HepG2 (cell line): ENCODE data around the gene SLC25A33. TPM values are rescaled to one million over a fixed set of nuclear protein-coding genes. Genes with fewer than 3 reads are reported as not detected.

Experiments used
- ATAC-seq: fragments of 200-7000 bp; cut with Tn5 transposase; 3 replicates; pipeline ENCODE4 v1.9.1; 2020; ENCODE audit warnings: mild to moderate bottlenecking, moderate library complexity
- BruUV-seq: library from RNA; stranded (reverse); fragments of 400-500 nt; replicated peaks from 2 replicates; lab custom pipeline; 2021; lab: Mats Ljungman, UMichigan
- CTCF ChIA-PET: fragments of 300-600 bp; formaldehyde crosslinking; extraction: SDS; loops from one replicate; lab custom pipeline; 2021; ENCODE audit warnings: low total read pairs, inconsistent platforms, low intra/inter-chr PET ratio; lab: Yijun Ruan, JAX
- POLR2A ChIA-PET: fragments of 350-600 bp; sonication (Branson Sonifier 250); formaldehyde crosslinking; loops from one replicate; lab custom pipeline; 2020; ENCODE audit warnings: antibody characterized with exemption, inconsistent platforms; lab: Yijun Ruan, JAX
- DNase-seq: peaks from one replicate; pipeline ENCODE4 v3.0.0-alpha.2; 2015; ENCODE audit warnings: low spot score
- FAIRE-seq: peaks from 3 replicates; lab custom pipeline; 2011; peaks lifted over from hg19 to GRCh38; lab: Jason Lieb, UNC
- H2AFZ ChIP-seq: one replicate; pipeline ENCODE4 v1.6.1; 2011; ENCODE audit warnings: low read length, inconsistent platforms
- H3K27ac ChIP-seq: fragments of 300-600 bp; 3 replicates; pipeline ENCODE4 v1.8.0; 2011; ENCODE audit warnings: mixed run types, mild to moderate bottlenecking, mixed read lengths, low read length, inconsistent platforms; ENCODE audit not compliant: insufficient read depth; ENCODE audit errors: extremely low read length
- H3K27me3 ChIP-seq, 2 experiments: fragments of 200-600 bp in 1 of 2; 2 replicates in 1 of 2; 3 replicates in 1 of 2; pipeline versions ENCODE4 v1.6.0 to v1.8.0; 2011; ENCODE audit warnings: low read length in 2 of 2, mild to moderate bottlenecking in 2 of 2, moderate library complexity in 2 of 2, inconsistent platforms in 1 of 2; ENCODE audit not compliant: insufficient read depth in 2 of 2, control insufficient read depth in 1 of 2
- H3K36me3 ChIP-seq, 2 experiments: fragments of 200-600 bp in 1 of 2; replicated peaks in 1 of 2; 2 replicates in 1 of 2; 3 replicates in 1 of 2; pipeline versions ENCODE4 v1.5.1 to v1.8.0; 2011; ENCODE audit warnings: low read length in 2 of 2, inconsistent platforms in 1 of 2; ENCODE audit not compliant: insufficient read depth in 2 of 2, control insufficient read depth in 1 of 2
- H3K4me1 ChIP-seq: 2 replicates; pipeline ENCODE4 v1.5.1; 2012; ENCODE audit warnings: low read length, inconsistent platforms; ENCODE audit not compliant: insufficient read depth
- H3K4me2 ChIP-seq: 2 replicates; pipeline ENCODE4 v1.6.0; 2011; ENCODE audit warnings: low read depth, low read length, inconsistent platforms
- H3K4me3 ChIP-seq, 3 experiments: fragments of 200-600 bp in 1 of 3; sonication (generic), shearing (Covaris generic) in 1 of 3; replicated peaks in 1 of 3; 2 replicates each; pipeline ENCODE4 v1.5.1; 2011 to 2016; ENCODE audit warnings: low read length in 3 of 3, inconsistent platforms in 2 of 3, low read depth in 2 of 3, mild to moderate bottlenecking in 2 of 3, control low read depth in 1 of 3, mixed read lengths in 1 of 3; ENCODE audit not compliant: insufficient read depth in 1 of 3
- H3K79me2 ChIP-seq: one replicate; pipeline ENCODE4 v1.6.1; 2011; ENCODE audit warnings: low read length, inconsistent platforms; ENCODE audit not compliant: insufficient read depth
- H3K9ac ChIP-seq: 2 replicates; pipeline ENCODE4 v1.6.0; 2011; ENCODE audit warnings: mild to moderate bottlenecking, low read depth, low read length, inconsistent platforms; ENCODE audit not compliant: insufficient read depth
- H3K9me3 ChIP-seq: 2 replicates; pipeline ENCODE4 v1.5.1; 2012; ENCODE audit warnings: mild to moderate bottlenecking, low read length
- H4K20me1 ChIP-seq: 2 replicates; pipeline ENCODE4 v1.6.0; 2011; ENCODE audit warnings: inconsistent platforms, mild to moderate bottlenecking, low read length, moderate library complexity; ENCODE audit not compliant: insufficient read depth
- CCAR2 ChIP-seq: fragments of 200-400 bp; formaldehyde crosslinking; optimal IDR thresholded peaks from 2 replicates; pipeline ENCODE3; 2018; ENCODE audit warnings: low read depth, mild to moderate bottlenecking, low read length, moderate library complexity
- ETV6 ChIP-seq: sonication (generic); formaldehyde crosslinking; conservative IDR thresholded peaks from 2 replicates; pipeline ENCODE4 v1.4.0; 2020; ENCODE audit warnings: missing genetic modification reagents
- KDM2A ChIP-seq: sonication (generic); formaldehyde crosslinking; IDR thresholded peaks from 2 replicates; pipeline ENCODE4 v1.4.0; 2020; ENCODE audit warnings: low read depth, missing genetic modification reagents, borderline replicate concordance
- NCOA5 ChIP-seq: sonication (generic); formaldehyde crosslinking; IDR thresholded peaks from 2 replicates; pipeline ENCODE4 v1.4.0; 2020; ENCODE audit warnings: missing genetic modification reagents
- NR1H2 ChIP-seq: sonication (generic); formaldehyde crosslinking; IDR thresholded peaks from 2 replicates; pipeline ENCODE4 v1.8.1; 2022; ENCODE audit warnings: low read depth, missing genetic modification reagents, borderline replicate concordance
- NR2F1 ChIP-seq, 2 experiments: fragments of 450-650 bp in 1 of 2; formaldehyde crosslinking in 1 of 2; IDR thresholded peaks; 2 replicates each; pipeline versions ENCODE4 v1.5.0 to v1.6.1; 2016 to 2020; ENCODE audit warnings: mild to moderate bottlenecking in 1 of 2, missing compliant biosample characterization in 1 of 2, missing genetic modification reagents in 1 of 2, moderate library complexity in 1 of 2
- RARA ChIP-seq: IDR thresholded peaks from 2 replicates; pipeline ENCODE4 v1.6.1; 2016; ENCODE audit warnings: missing genetic modification reagents, missing compliant biosample characterization
- RBAK ChIP-seq: sonication (generic); formaldehyde crosslinking; IDR thresholded peaks from 2 replicates; pipeline ENCODE4 v1.5.1; 2020; ENCODE audit warnings: mild to moderate bottlenecking, missing genetic modification reagents
- SOX6 ChIP-seq, 2 experiments: fragments of 450-650 bp in 1 of 2; sonication (generic) in 1 of 2; formaldehyde crosslinking in 1 of 2; IDR thresholded peaks; 2 replicates each; pipeline versions ENCODE4 v1.4.0 to v1.6.1; 2017 to 2020; ENCODE audit warnings: antibody characterized with exemption in 1 of 2, mild to moderate bottlenecking in 1 of 2, missing genetic modification reagents in 1 of 2
- ZNF160 ChIP-seq: sonication (generic); formaldehyde crosslinking; IDR thresholded peaks from 2 replicates; pipeline ENCODE4 v1.8.0; 2022; ENCODE audit warnings: mild to moderate bottlenecking, inconsistent platforms, missing genetic modification reagents
- ZNF263 ChIP-seq: sonication (generic); formaldehyde crosslinking; IDR thresholded peaks from 2 replicates; pipeline ENCODE4 v1.4.0; 2020; ENCODE audit warnings: missing genetic modification reagents
- ZNF788 ChIP-seq: sonication (generic); formaldehyde crosslinking; IDR thresholded peaks from 2 replicates; pipeline ENCODE4 v1.5.0; 2020; ENCODE audit warnings: mild to moderate bottlenecking, missing genetic modification reagents, borderline replicate concordance
- WGBS: methylation state at CpG from one replicate; pipeline ENCODE4 v1.1.6; 2017; ENCODE audit warnings: low lambda C conversion rate; 5-methylcytosine and 5-hydroxymethylcytosine counted together
- in situ Hi-C: cut with HindIII; loops from 2 replicates; pipeline ENCODE4 v1.10.0; 2017; ENCODE audit warnings: low pct_unique_long_range_greater_than_20kb; ENCODE audit not compliant: extremely low pct_ligation_motif_present
- intact Hi-C: fragments of 100-400 bp; cut with micrococcal nuclease; formaldehyde crosslinking; loops from one replicate; pipeline ENCODE4 v1.10.0; 2022; ENCODE audit not compliant: unreplicated experiment
- polyA plus RNA-seq, 8 experiments: library from polyadenylated mRNA; depleted of rRNA in 3 of 8; stranded (reverse) in 7 of 8; unstranded in 1 of 8; fragments of >200 nt; fragmentation: Illumina TruSeq in 4 of 8; extraction: Trizol in 4 of 8; gene quantifications; 2 replicates each; pipeline versions ENCODE4 v1.2.1 to v1.2.3, GENCODE V29; 2011 to 2016; ENCODE audit warnings: low read depth in 4 of 8, missing spikeins in 1 of 8, mixed read lengths in 1 of 8; ENCODE audit not compliant: insufficient read depth in 1 of 8
- total RNA-seq, 5 experiments: library from RNA; depleted of rRNA; stranded (reverse); fragments of >200 nt; fragmentation: Illumina TruSeq; extraction: Trizol; gene quantifications; 2 replicates each; pipeline ENCODE4 v1.2.3, GENCODE V29; 2016; ENCODE audit warnings: low read depth in 1 of 5
- TF ChIP-seq, protein P1 (sequence below): sonication (generic); formaldehyde crosslinking; conservative IDR thresholded peaks from 2 replicates; pipeline ENCODE4 v1.4.0; 2020; ENCODE audit warnings: mild to moderate bottlenecking, missing genetic modification reagents, moderate library complexity
- TF ChIP-seq, protein P2 (sequence below): IDR thresholded peaks from 2 replicates; pipeline ENCODE4 v1.6.1; 2016; ENCODE audit warnings: missing compliant biosample characterization, missing genetic modification reagents, borderline replicate concordance
- TF ChIP-seq, protein P3 (sequence below), 2 experiments: fragments of 450-650 bp in 1 of 2; sonication (generic) in 1 of 2; formaldehyde crosslinking; IDR thresholded peaks; 2 replicates each; pipeline versions ENCODE4 v1.5.0 to v1.8.0; 2020 to 2022; ENCODE audit warnings: mild to moderate bottlenecking in 1 of 2, missing genetic modification reagents in 1 of 2

SLC25A33 gene
- total and polyA plus RNA-seq, 2 of the 13 experiments (the other 11 are each of a cell fraction or from before 2014, with no cell fraction given) = 15.4 to 50.3 TPM

DNA sequence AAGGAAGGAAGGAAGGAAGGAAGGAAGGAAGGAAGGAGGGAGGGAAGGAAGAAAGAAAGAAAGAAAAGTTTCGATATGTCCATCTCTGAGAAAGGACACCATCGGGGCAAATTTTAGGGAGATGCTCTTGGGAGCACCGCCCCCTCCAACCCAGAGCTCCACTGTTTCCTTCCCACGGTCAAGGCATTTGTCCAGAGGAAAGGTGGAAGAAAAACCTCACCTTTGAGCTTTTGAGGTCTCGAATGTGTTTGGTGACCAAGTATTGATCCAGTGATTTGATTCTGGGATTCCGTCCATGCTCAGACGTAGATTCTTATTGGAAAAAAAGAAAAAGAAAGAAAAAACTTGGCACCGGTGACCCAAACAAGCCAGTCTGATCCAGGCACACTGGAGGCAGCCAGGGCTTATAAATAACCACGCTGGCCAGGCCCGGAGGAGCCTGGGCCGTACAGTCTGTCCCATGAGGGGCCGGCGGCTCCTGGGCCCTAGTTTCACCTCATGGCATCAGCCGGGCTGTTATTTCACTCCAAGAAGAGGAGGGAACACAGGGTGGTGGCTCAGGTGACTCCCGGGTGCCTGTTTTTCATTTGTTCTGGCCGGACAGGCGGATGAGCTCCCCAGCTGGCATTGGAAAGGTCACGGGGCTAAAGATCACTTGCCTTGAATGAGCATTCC is 36.1 kb upstream of the SLC25A33 start:
- H3K4me3 ChIP-seq = peak overlapping the region; percentile 40 to 66 (median 66)
- no peaks in the 10 kb centered on the region for H3K79me2 ChIP-seq
- no peaks in the 10 kb centered on the region for H3K9me3 ChIP-seq
- POLR2A ChIA-PET = interaction anchor here (0.8 to 2.3 kb wide), 5 partner anchors 26 to 263 kb away, joined by 3 to 13 read pairs (median 6); no protein-coding TSS in a partner anchor
- no peak overlapping the region for H2AFZ ChIP-seq
- peak overlapping the region; percentile 96 for H3K4me2 ChIP-seq
- H3K9ac ChIP-seq = peak overlapping the region; percentile 51; the same call in 1 of the 2 replicates
- BruUV-seq = no TSS peak
- FAIRE-seq (no peak), ATAC-seq (peak; percentile 52), DNase-seq (peak; percentile 54)
- intact Hi-C loops (loop anchor here (5.0 kb wide), 1 partner anchor 34 kb away; the partner anchor contains the start of gene SLC25A33), in situ Hi-C loops (no loop called here)
- peak overlapping the region; percentile 46 for H3K27ac ChIP-seq
- H3K36me3 ChIP-seq = no peaks in the 10 kb centered on the region
- CTCF ChIA-PET = no interaction called here
- peaks cover 79% of the 10 kb centered on the region for H3K4me1 ChIP-seq
- no peaks in the 10 kb centered on the region for H4K20me1 ChIP-seq
- H3K27me3 ChIP-seq = peaks cover 0 to 2% of the 10 kb centered on the region in 2 experiments; a peak in 2 of 5 replicates
- WGBS = 3% methylated on average over 16 of the region's 18 CpGs
- TF ChIP-seq CCAR2 (no peak), RBAK (CRISPR knock-in tag) (no peak), RARA (CRISPR knock-in tag) (peak; percentile 61), NR2F1 (CRISPR knock-in tag; IDR thresholded peaks at IDR 0.05) (no peak; a peak in 1 of 4 replicates), ETV6 (CRISPR knock-in tag) (no peak), ZNF160 (CRISPR knock-in tag) (0 out of 2 replicates have a peak, but pooled peaks have one; percentile 42), NCOA5 (CRISPR knock-in tag) (no peak), ZNF263 (no peak; the same call in 1 of the 2 replicates), NR1H2 (CRISPR knock-in tag) (no peak), ZNF788 (CRISPR knock-in tag) (no peak), SOX6 (IDR thresholded peaks at IDR 0.05) (no peak), SOX6 (CRISPR knock-in tag; IDR thresholded peaks at IDR 0.05) (0 out of 2 replicates have a peak, but pooled peaks have one; percentile 11), KDM2A (CRISPR knock-in tag) (peak; percentile 23; the same call in 1 of the 2 replicates)
- TF ChIP-seq, protein P1, sequence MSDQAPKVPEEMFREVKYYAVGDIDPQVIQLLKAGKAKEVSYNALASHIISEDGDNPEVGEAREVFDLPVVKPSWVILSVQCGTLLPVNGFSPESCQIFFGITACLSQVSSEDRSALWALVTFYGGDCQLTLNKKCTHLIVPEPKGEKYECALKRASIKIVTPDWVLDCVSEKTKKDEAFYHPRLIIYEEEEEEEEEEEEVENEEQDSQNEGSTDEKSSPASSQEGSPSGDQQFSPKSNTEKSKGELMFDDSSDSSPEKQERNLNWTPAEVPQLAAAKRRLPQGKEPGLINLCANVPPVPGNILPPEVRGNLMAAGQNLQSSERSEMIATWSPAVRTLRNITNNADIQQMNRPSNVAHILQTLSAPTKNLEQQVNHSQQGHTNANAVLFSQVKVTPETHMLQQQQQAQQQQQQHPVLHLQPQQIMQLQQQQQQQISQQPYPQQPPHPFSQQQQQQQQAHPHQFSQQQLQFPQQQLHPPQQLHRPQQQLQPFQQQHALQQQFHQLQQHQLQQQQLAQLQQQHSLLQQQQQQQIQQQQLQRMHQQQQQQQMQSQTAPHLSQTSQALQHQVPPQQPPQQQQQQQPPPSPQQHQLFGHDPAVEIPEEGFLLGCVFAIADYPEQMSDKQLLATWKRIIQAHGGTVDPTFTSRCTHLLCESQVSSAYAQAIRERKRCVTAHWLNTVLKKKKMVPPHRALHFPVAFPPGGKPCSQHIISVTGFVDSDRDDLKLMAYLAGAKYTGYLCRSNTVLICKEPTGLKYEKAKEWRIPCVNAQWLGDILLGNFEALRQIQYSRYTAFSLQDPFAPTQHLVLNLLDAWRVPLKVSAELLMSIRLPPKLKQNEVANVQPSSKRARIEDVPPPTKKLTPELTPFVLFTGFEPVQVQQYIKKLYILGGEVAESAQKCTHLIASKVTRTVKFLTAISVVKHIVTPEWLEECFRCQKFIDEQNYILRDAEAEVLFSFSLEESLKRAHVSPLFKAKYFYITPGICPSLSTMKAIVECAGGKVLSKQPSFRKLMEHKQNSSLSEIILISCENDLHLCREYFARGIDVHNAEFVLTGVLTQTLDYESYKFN (CRISPR knock-in tag) = peak; percentile 44; the same call in 1 of the 2 replicates
- TF ChIP-seq, protein P2, sequence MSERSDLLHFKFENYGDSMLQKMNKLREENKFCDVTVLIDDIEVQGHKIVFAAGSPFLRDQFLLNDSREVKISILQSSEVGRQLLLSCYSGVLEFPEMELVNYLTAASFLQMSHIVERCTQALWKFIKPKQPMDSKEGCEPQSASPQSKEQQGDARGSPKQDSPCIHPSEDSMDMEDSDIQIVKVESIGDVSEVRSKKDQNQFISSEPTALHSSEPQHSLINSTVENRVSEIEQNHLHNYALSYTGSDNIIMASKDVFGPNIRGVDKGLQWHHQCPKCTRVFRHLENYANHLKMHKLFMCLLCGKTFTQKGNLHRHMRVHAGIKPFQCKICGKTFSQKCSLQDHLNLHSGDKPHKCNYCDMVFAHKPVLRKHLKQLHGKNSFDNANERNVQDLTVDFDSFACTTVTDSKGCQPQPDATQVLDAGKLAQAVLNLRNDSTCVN (CRISPR knock-in tag) = no peak
- TF ChIP-seq, protein P3, sequence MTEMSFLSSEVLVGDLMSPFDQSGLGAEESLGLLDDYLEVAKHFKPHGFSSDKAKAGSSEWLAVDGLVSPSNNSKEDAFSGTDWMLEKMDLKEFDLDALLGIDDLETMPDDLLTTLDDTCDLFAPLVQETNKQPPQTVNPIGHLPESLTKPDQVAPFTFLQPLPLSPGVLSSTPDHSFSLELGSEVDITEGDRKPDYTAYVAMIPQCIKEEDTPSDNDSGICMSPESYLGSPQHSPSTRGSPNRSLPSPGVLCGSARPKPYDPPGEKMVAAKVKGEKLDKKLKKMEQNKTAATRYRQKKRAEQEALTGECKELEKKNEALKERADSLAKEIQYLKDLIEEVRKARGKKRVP (CRISPR knock-in tag; IDR thresholded peaks at IDR 0.05) = peak in 1 of 2 experiments; percentile 78; a peak in 2 of 4 replicates
